ENCODE results near the gene ARRB1. TPM values are rescaled to one million over a fixed set of nuclear protein-coding genes. Genes with fewer than 3 reads are reported as not detected.

Gene ARRB1
- total RNA-seq, 4 donors from 2014 or later: 23.1 to 61.8 (median 44.8) TPM

GRCh38 chr11:75283391-75283931 lies 68.0 kb downstream of the ARRB1 start:
- Histone ChIP-seq H3K27me3 (no peaks in the 10 kb centered on the region), H3K36me3 (no peaks in the 10 kb centered on the region), H3K9me3 (no peaks in the 10 kb centered on the region), H3K27ac (no peak overlapping the region), H3K4me3 (no peak overlapping the region), H3K4me1 (peaks cover 0 to 4% of the 10 kb centered on the region in 2 donors)
- TF ChIP-seq CTCF (IDR thresholded peaks at IDR 0.05) (no peak), POLR2A (IDR thresholded peaks at IDR 0.05) (no peak)
- no peak for DNase-seq
- intact Hi-C loops (cut with DNase I; ENCODE audit: low total_unique reads): loop anchor here (10.0 kb wide), 1 partner anchor 251 kb away; no protein-coding TSS in a partner anchor

- H3K9me3 ChIP-seq: no peaks in the 10 kb centered on the region
- H3K27me3 ChIP-seq: no peaks in the 10 kb centered on the region
- H3K4me3 ChIP-seq: no peak overlapping the region
- H3K36me3 ChIP-seq: no peaks in the 10 kb centered on the region
- TF ChIP-seq CTCF (IDR thresholded peaks at IDR 0.05) (no peak), POLR2A (IDR thresholded peaks at IDR 0.05) (no peak)
- intact Hi-C loops (cut with DNase I; ENCODE audit: low total_unique reads): loop anchor here (10.0 kb wide), 1 partner anchor 253 kb away; no protein-coding TSS in a partner anchor
- peaks cover 0 to 4% of the 10 kb centered on the region in 2 donors for H3K4me1 ChIP-seq
- H3K27ac ChIP-seq: no peak overlapping the region
- no peak for DNase-seq
These were observed 69.9 kb downstream of the ARRB1 start for GRCh38 chr11:75281469-75282095.

- TF ChIP-seq POLR2A (IDR thresholded peaks at IDR 0.05): no peak
- no peak for TF ChIP-seq CTCF (IDR thresholded peaks at IDR 0.05)
- no peaks in the 10 kb centered on the region for H3K36me3 ChIP-seq
- H3K27ac ChIP-seq: no peak overlapping the region
- intact Hi-C loops (cut with DNase I; ENCODE audit: low total_unique reads): loop anchor here (10.0 kb wide), 1 partner anchor 254 kb away; no protein-coding TSS in a partner anchor
- H3K4me3 ChIP-seq: no peak overlapping the region
- H3K9me3 ChIP-seq: no peaks in the 10 kb centered on the region
- H3K27me3 ChIP-seq: no peaks in the 10 kb centered on the region
- H3K4me1 ChIP-seq: peaks cover 0 to 4% of the 10 kb centered on the region in 2 donors
- DNase-seq: no peak
These were observed 70.5 kb downstream of the ARRB1 start for GRCh38 chr11:75280770-75281468.

- Histone ChIP-seq H3K27ac (no peak overlapping the region), H3K36me3 (no peaks in the 10 kb centered on the region), H3K9me3 (no peaks in the 10 kb centered on the region), H3K27me3 (no peaks in the 10 kb centered on the region), H3K4me3 (no peak overlapping the region), H3K4me1 (peaks cover 0 to 4% of the 10 kb centered on the region in 2 donors)
- peak; percentile 95 to 99 (median 96) for TF ChIP-seq CTCF (IDR thresholded peaks at IDR 0.05)
- TF ChIP-seq POLR2A (IDR thresholded peaks at IDR 0.05): no peak
- intact Hi-C loops (cut with DNase I; ENCODE audit: low total_unique reads): loop anchor here (10.0 kb wide), 1 partner anchor 255 kb away; no protein-coding TSS in a partner anchor
- DNase-seq: peak; percentile 78 to 79
These were observed 71.2 kb downstream of the ARRB1 start for GRCh38 chr11:75280227-75280701.
